SK-N-SH (cell line): ENCODE measurements around the gene GGCX. TPM values are rescaled to one million over a fixed set of nuclear protein-coding genes. Genes with fewer than 3 reads are reported as not detected.

Source experiments
- CTCF ChIA-PET: fragments of 300-600, 350-600 bp; formaldehyde crosslinking; extraction: SDS; loops from one replicate; lab custom pipeline; 2021; lab: Yijun Ruan, JAX
- POLR2A ChIA-PET: fragments of 350-600 bp; sonication (Branson Sonifier 250); formaldehyde crosslinking; extraction: SDS; loops from one replicate; lab custom pipeline; 2020; ENCODE audit warnings: antibody characterized with exemption, inconsistent platforms; lab: Yijun Ruan, JAX
- DNase-seq: peaks from one replicate; pipeline ENCODE4 v3.0.0; 2012
- H2AFZ ChIP-seq: fragments of 200-600 bp; sonication (generic); 2 replicates; pipeline ENCODE4 v1.8.1; 2016; ENCODE audit warnings: antibody characterized with exemption, mild to moderate bottlenecking, low read depth
- H3F3A ChIP-seq: fragments of 200-600 bp; sonication (generic); replicated peaks from 2 replicates; pipeline ENCODE3; 2016; ENCODE audit warnings: antibody characterized with exemption, mild to moderate bottlenecking; ENCODE audit not compliant: insufficient read depth
- H3K27ac ChIP-seq, 2 experiments: fragments of 200-500 bp in 1 of 2; fragments of 200-600 bp in 1 of 2; sonication (Bioruptor generic) in 1 of 2; sonication (generic), shearing (Covaris generic) in 1 of 2; 2 replicates each; pipeline versions ENCODE4 v1.5.1 to v1.6.1; 2014 to 2016; ENCODE audit warnings: low read depth in 2 of 2, inconsistent platforms in 1 of 2, low read length in 1 of 2, mild to moderate bottlenecking in 1 of 2, mixed read lengths in 1 of 2
- H3K27me3 ChIP-seq: fragments of 200-600 bp; sonication (generic), shearing (Covaris generic); 2 replicates; pipeline ENCODE4 v1.6.1; 2016; ENCODE audit warnings: mixed run types; ENCODE audit not compliant: insufficient read depth
- H3K36me3 ChIP-seq, 2 experiments: fragments of 200-500 bp in 1 of 2; fragments of 200-600 bp in 1 of 2; sonication (Bioruptor generic) in 1 of 2; sonication (generic) in 1 of 2; replicated peaks in 1 of 2; 2 replicates each; pipeline versions ENCODE3 to v1.5.1; 2014 to 2016; ENCODE audit warnings: low read length in 1 of 2, mild to moderate bottlenecking in 1 of 2; ENCODE audit not compliant: insufficient read depth in 2 of 2, control insufficient read depth in 1 of 2
- H3K4me1 ChIP-seq, 2 experiments: fragments of 200-500 bp in 1 of 2; fragments of 200-600 bp in 1 of 2; sonication (Bioruptor generic) in 1 of 2; sonication (generic), shearing (Covaris generic) in 1 of 2; 2 replicates each; pipeline versions ENCODE4 v1.5.1 to v1.6.1; 2014 to 2016; ENCODE audit warnings: low read depth in 1 of 2, low read length in 1 of 2, mixed run types in 1 of 2; ENCODE audit not compliant: insufficient read depth in 2 of 2, control insufficient read depth in 1 of 2
- H3K4me2 ChIP-seq: fragments of 200-600 bp; sonication (generic), shearing (Covaris generic); 2 replicates; pipeline ENCODE4 v1.6.1; 2017; ENCODE audit warnings: mixed run types
- H3K4me3 ChIP-seq, 2 experiments: fragments of 200-500 bp in 1 of 2; fragments of 200-600 bp in 1 of 2; sonication (Bioruptor generic) in 1 of 2; sonication (generic), shearing (Covaris generic) in 1 of 2; 2 replicates each; pipeline versions ENCODE4 v1.5.1 to v1.8.1; 2014 to 2016; ENCODE audit warnings: low read depth in 2 of 2, inconsistent platforms in 1 of 2, low read length in 1 of 2, mild to moderate bottlenecking in 1 of 2, mixed read lengths in 1 of 2, moderate library complexity in 1 of 2
- H3K79me2 ChIP-seq: fragments of 200-600 bp; sonication (generic); 2 replicates; pipeline ENCODE4 v1.8.1; 2017; ENCODE audit warnings: mild to moderate bottlenecking; ENCODE audit not compliant: insufficient read depth
- H3K9ac ChIP-seq: fragments of 200-600 bp; sonication (generic); 2 replicates; pipeline ENCODE4 v1.6.1; 2017; ENCODE audit warnings: mixed run types
- H3K9me2 ChIP-seq: fragments of 200-600 bp; sonication (generic); 2 replicates; pipeline ENCODE4 v1.6.1; 2017; ENCODE audit warnings: mixed run types
- H3K9me3 ChIP-seq: fragments of 200-600 bp; sonication (generic); 2 replicates; pipeline ENCODE4 v1.6.1; 2017; ENCODE audit warnings: mixed run types, mild to moderate bottlenecking, moderate library complexity
- H4K20me1 ChIP-seq: fragments of 200-600 bp; sonication (generic); 2 replicates; pipeline ENCODE4 v1.6.1; 2017; ENCODE audit warnings: mild to moderate bottlenecking, mixed run types; ENCODE audit not compliant: insufficient read depth
- CHD2 ChIP-seq: fragments of 150-350 bp; IDR thresholded peaks from 2 replicates; pipeline ENCODE4 v1.6.1; 2018; ENCODE audit warnings: low read length; ENCODE audit not compliant: partially characterized antibody
- ELF1 ChIP-seq: IDR thresholded peaks from 2 replicates; pipeline ENCODE4 v1.4.0; 2012
- EP300 ChIP-seq, 2 experiments: IDR thresholded peaks; 2 replicates each; pipeline versions ENCODE4 v1.4.0 to v1.6.1; 2012; ENCODE audit warnings: borderline replicate concordance in 1 of 2, low read depth in 1 of 2, low read length in 1 of 2
- GABPA ChIP-seq: IDR thresholded peaks from 2 replicates; pipeline ENCODE4 v1.4.0; 2012; ENCODE audit warnings: low read depth, mild to moderate bottlenecking
- GATA2 ChIP-seq: sonication (generic); formaldehyde crosslinking; IDR thresholded peaks from 2 replicates; pipeline ENCODE4 v1.5.0; 2020; ENCODE audit warnings: mild to moderate bottlenecking, missing genetic modification reagents
- IRF3 ChIP-seq: fragments of 150-350 bp; IDR thresholded peaks from 2 replicates; pipeline ENCODE4 v1.6.1; 2016; ENCODE audit warnings: mild to moderate bottlenecking, low read depth, low read length
- JUND ChIP-seq: IDR thresholded peaks from 2 replicates; pipeline ENCODE4 v1.4.0; 2012
- MEF2A ChIP-seq: IDR thresholded peaks from 2 replicates; pipeline ENCODE4 v1.4.0; 2012; ENCODE audit warnings: low read depth, borderline replicate concordance
- MXI1 ChIP-seq: IDR thresholded peaks from 2 replicates; pipeline ENCODE4 v1.6.1; 2012; ENCODE audit warnings: mild to moderate bottlenecking, low read depth, low read length, improper control_type of control experiment
- NFIC ChIP-seq: IDR thresholded peaks from 2 replicates; pipeline ENCODE4 v1.4.0; 2012; ENCODE audit warnings: borderline replicate concordance
- NRF1 ChIP-seq: IDR thresholded peaks from 2 replicates; pipeline ENCODE4 v1.6.1; 2012; ENCODE audit warnings: low read depth, mild to moderate bottlenecking, low read length
- PBX3 ChIP-seq: IDR thresholded peaks from 2 replicates; pipeline ENCODE4; 2012
- POLR2AphosphoS5 ChIP-seq: IDR thresholded peaks from 2 replicates; pipeline ENCODE4 v1.6.1; 2012; ENCODE audit warnings: low read depth, low read length
- RAD21 ChIP-seq: IDR thresholded peaks from 2 replicates; pipeline ENCODE4 v1.6.1; 2012; ENCODE audit warnings: mild to moderate bottlenecking, low read length
- RCOR1 ChIP-seq: fragments of 150-350 bp; IDR thresholded peaks from 2 replicates; pipeline ENCODE4 v1.6.1; 2017; ENCODE audit warnings: antibody characterized with exemption, low read length
- REST ChIP-seq: IDR thresholded peaks from 2 replicates; pipeline ENCODE4 v1.6.1; 2012; ENCODE audit warnings: mild to moderate bottlenecking, low read depth, low read length, moderate library complexity
- RXRA ChIP-seq: IDR thresholded peaks from 2 replicates; pipeline ENCODE4 v1.4.0; 2012; ENCODE audit warnings: low read depth, mild to moderate bottlenecking, borderline replicate concordance
- SIN3A ChIP-seq: IDR thresholded peaks from 2 replicates; pipeline ENCODE4 v1.6.1; 2012; ENCODE audit warnings: low read depth, mild to moderate bottlenecking, low read length, moderate library complexity, borderline replicate concordance
- SMC3 ChIP-seq: IDR thresholded peaks from 2 replicates; pipeline ENCODE4 v1.6.1; 2012; ENCODE audit warnings: low read depth, low read length, improper control_type of control experiment
- TAF1 ChIP-seq: IDR thresholded peaks from 2 replicates; pipeline ENCODE4 v1.6.1; 2012; ENCODE audit warnings: low read depth, mild to moderate bottlenecking, low read length, moderate library complexity, borderline replicate concordance
- TEAD4 ChIP-seq: IDR thresholded peaks from 2 replicates; pipeline ENCODE4 v1.4.0; 2012; ENCODE audit warnings: mild to moderate bottlenecking, borderline replicate concordance; ENCODE audit not compliant: insufficient read depth
- USF2 ChIP-seq: fragments of 150-350 bp; IDR thresholded peaks from 2 replicates; pipeline ENCODE4 v1.6.1; 2017; ENCODE audit warnings: antibody characterized with exemption, low read length, low read depth, borderline replicate concordance
- YY1 ChIP-seq: IDR thresholded peaks from 2 replicates; pipeline ENCODE4 v1.4.0; 2012; ENCODE audit warnings: low read depth, mild to moderate bottlenecking
- ZBTB33 ChIP-seq: IDR thresholded peaks from 2 replicates; pipeline ENCODE4 v1.4.0; 2012; ENCODE audit warnings: low read depth, borderline replicate concordance
- WGBS: methylation state at CpG from one replicate; pipeline ENCODE4 v1.1.6; 2017; ENCODE audit warnings: low lambda C conversion rate; 5-methylcytosine and 5-hydroxymethylcytosine counted together
- polyA plus RNA-seq, 3 experiments: library from polyadenylated mRNA; depleted of rRNA; stranded (reverse); fragments of >200 nt; gene quantifications; 2 replicates each; pipeline ENCODE4 v1.2.3, GENCODE V29; 2012

The GGCX gene
- polyA plus RNA-seq, 1 of the 3 experiments (the other 2 are of a cell fraction): 34.5 TPM

- Histone ChIP-seq H2AFZ (no peak overlapping the region), H3K9me3 (no peaks in the 10 kb centered on the region), H3K4me2 (peak overlapping the region; percentile 91), H3K79me2 (peaks cover 68% of the 10 kb centered on the region), H3K36me3 (peaks cover 38 to 43% of the 10 kb centered on the region in 2 experiments), H3K9ac (peak overlapping the region; percentile 99), H3K9me2 (no peaks in the 10 kb centered on the region), H3K4me3 (peak overlapping the region; percentile 94 to 99), H3K27me3 (no peaks in the 10 kb centered on the region), H3F3A (peaks cover 22% of the 10 kb centered on the region), H3K27ac (peak overlapping the region; percentile 98 to 100), H3K4me1 (peaks cover 29 to 40% of the 10 kb centered on the region in 2 experiments; a peak in 3 of 4 replicates), H4K20me1 (peaks cover 49% of the 10 kb centered on the region)
- under 1% methylated on average over 22 of the region's 67 CpGs for WGBS
- ChIA-PET CTCF (interaction anchor here (0.6 to 10.6 kb wide), 16 partner anchors 11 to 419 kb away, joined by 3 to 146 read pairs (median 4); partner anchors contain the start of genes GGCX and SH2D6), POLR2A (interaction anchor here (0.6 to 6.1 kb wide), 27 partner anchors 11 to 231 kb away, joined by 3 to 135 read pairs (median 7); partner anchors contain the start of genes ELMOD3, GGCX, RETSAT and SH2D6)
- DNase-seq: peak; percentile 75
- TF ChIP-seq POLR2AphosphoS5 (peak; percentile 25; the same call in 1 of the 2 replicates), NFIC (0 out of 2 replicates have a peak, but pooled peaks have one; percentile 2), SMC3 (no peak), GATA2 (no peak), NRF1 (no peak), CHD2 (no peak), MXI1 (peak; percentile 99), TAF1 (0 out of 2 replicates have a peak, but pooled peaks have one; percentile 35), MEF2A (no peak), IRF3 (no peak), RAD21 (no peak), PBX3 (no peak), GABPA (no peak), ELF1 (no peak), RXRA (no peak), REST (no peak), ZBTB33 (no peak), YY1 (0 out of 2 replicates have a peak, but pooled peaks have one; percentile 52), TEAD4 (no peak), JUND (no peak), SIN3A (peak; percentile 10; the same call in 1 of the 2 replicates), EP300 (IDR thresholded peaks at IDR 0.05; ENCODE audit: borderline replicate concordance in 1 of 2, low read depth in 1 of 2, low read length in 1 of 2) (0 out of 4 replicates have a peak, but pooled peaks of 1 of the 2 experiments have one; percentile 6), RCOR1 (no peak), USF2 (no peak)
Observed at GRCh38 chr2:85539361-85540132, 21.7 kb downstream of the GGCX start.
